ENCODE results near the gene FLRT1.

- TF ChIP-seq ELF4 (IDR thresholded peaks at IDR 0.05) (no peak), ZNF384 (IDR thresholded peaks at IDR 0.05) (no peak), SP1 (IDR thresholded peaks at IDR 0.05) (no peak), BHLHE40 (IDR thresholded peaks at IDR 0.05; ENCODE audit: borderline replicate concordance) (no peak), ARNT (IDR thresholded peaks at IDR 0.05) (no peak), FOXA1 (IDR thresholded peaks at IDR 0.05) (no peak), TARDBP (IDR thresholded peaks at IDR 0.05) (no peak), CTBP1 (IDR thresholded peaks at IDR 0.05; ENCODE audit: borderline replicate concordance) (no peak), L3MBTL2 (conservative IDR thresholded peaks at IDR 0.05) (no peak), FOXM1 (IDR thresholded peaks at IDR 0.05; ENCODE audit: borderline replicate concordance) (no peak), HDGF (IDR thresholded peaks at IDR 0.05; ENCODE audit: borderline replicate concordance) (no peak), NFRKB (IDR thresholded peaks at IDR 0.05) (no peak), FOXK2 (IDR thresholded peaks at IDR 0.05) (no peak)
- TF ChIP-seq, protein P1, sequence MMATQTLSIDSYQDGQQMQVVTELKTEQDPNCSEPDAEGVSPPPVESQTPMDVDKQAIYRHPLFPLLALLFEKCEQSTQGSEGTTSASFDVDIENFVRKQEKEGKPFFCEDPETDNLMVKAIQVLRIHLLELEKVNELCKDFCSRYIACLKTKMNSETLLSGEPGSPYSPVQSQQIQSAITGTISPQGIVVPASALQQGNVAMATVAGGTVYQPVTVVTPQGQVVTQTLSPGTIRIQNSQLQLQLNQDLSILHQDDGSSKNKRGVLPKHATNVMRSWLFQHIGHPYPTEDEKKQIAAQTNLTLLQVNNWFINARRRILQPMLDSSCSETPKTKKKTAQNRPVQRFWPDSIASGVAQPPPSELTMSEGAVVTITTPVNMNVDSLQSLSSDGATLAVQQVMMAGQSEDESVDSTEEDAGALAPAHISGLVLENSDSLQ (IDR thresholded peaks at IDR 0.05), result no peak
Observed at GRCh38 chr11:64077607-64078006, 41.9 kb downstream of the FLRT1 start.
